ENCODE measurements around the gene WASL. TPM values are rescaled to one million over a fixed set of nuclear protein-coding genes. Genes with fewer than 3 reads are reported as not detected.

WASL gene
- total RNA-seq, 1 experiment from 2014 or later = 42.3 TPM

DNA sequence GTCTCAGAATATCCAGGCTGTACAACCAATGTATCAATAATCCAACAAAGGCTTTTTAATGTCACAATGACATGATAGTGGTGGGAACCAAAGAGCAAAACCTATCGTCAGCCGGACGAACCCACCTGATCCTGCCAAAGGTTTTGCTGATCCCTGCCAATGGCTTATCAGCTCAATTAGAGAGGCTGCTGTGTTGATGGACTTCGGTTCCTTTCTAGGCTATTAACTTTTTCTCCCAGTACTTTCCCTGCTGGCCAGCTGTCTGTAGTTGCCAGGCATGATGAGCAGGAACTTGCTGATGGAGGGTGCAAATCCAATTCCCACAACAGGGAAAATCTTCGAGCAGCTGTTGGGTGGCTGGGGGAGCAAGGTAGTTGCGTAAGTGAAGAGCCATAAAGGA is 90.8 kb downstream of the WASL start:
- Histone ChIP-seq H3K4me3 (ENCODE audit: low read depth, low read length) (no peak overlapping the region), H3K27me3 (replicated peaks; ENCODE audit: control insufficient read depth, insufficient read depth, low read length) (no peaks in the 10 kb centered on the region), H3K4me1 (0 out of 2 replicates have a peak, but pooled peaks cover 6% of the 10 kb centered on the region), H3K36me3 (ENCODE audit: control insufficient read depth, insufficient read depth, low read length) (no peaks in the 10 kb centered on the region), H3K9me3 (no peaks in the 10 kb centered on the region)
- DNase-seq = no peak
- CTCF ChIA-PET = no interaction called here
- TF ChIP-seq, protein P1, sequence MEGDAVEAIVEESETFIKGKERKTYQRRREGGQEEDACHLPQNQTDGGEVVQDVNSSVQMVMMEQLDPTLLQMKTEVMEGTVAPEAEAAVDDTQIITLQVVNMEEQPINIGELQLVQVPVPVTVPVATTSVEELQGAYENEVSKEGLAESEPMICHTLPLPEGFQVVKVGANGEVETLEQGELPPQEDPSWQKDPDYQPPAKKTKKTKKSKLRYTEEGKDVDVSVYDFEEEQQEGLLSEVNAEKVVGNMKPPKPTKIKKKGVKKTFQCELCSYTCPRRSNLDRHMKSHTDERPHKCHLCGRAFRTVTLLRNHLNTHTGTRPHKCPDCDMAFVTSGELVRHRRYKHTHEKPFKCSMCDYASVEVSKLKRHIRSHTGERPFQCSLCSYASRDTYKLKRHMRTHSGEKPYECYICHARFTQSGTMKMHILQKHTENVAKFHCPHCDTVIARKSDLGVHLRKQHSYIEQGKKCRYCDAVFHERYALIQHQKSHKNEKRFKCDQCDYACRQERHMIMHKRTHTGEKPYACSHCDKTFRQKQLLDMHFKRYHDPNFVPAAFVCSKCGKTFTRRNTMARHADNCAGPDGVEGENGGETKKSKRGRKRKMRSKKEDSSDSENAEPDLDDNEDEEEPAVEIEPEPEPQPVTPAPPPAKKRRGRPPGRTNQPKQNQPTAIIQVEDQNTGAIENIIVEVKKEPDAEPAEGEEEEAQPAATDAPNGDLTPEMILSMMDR (IDR thresholded peaks at IDR 0.05; ENCODE audit: insufficient read depth in 1 of 2, low read depth in 1 of 2, low read length in 1 of 2, severe bottlenecking in 1 of 2, unreplicated experiment in 1 of 2) = no peak
- intact Hi-C loops (cut with micrococcal nuclease; ENCODE audit: unreplicated experiment) = loop anchor here (2.0 kb wide), 1 partner anchor 17 kb away; no protein-coding TSS in a partner anchor
- H3K4me3 Mint-ChIP-seq (ENCODE audit: unreplicated experiment) = no peak overlapping the region
- no peak overlapping the region for H3K27ac Mint-ChIP-seq (ENCODE audit: unreplicated experiment)
- POLR2A ChIA-PET = no interaction called here
- H3K27me3 Mint-ChIP-seq (ENCODE audit: insufficient read depth, unreplicated experiment) = no peaks in the 10 kb centered on the region
- BruUV-seq (replicated peaks) = no TSS peak
- H3K36me3 Mint-ChIP-seq (ENCODE audit: insufficient read depth, unreplicated experiment) = no peaks in the 10 kb centered on the region
- H3K4me1 Mint-ChIP-seq (ENCODE audit: low read depth, unreplicated experiment) = peaks cover 10% of the 10 kb centered on the region
- H3K9me3 Mint-ChIP-seq (ENCODE audit: unreplicated experiment) = no peaks in the 10 kb centered on the region

DNA sequence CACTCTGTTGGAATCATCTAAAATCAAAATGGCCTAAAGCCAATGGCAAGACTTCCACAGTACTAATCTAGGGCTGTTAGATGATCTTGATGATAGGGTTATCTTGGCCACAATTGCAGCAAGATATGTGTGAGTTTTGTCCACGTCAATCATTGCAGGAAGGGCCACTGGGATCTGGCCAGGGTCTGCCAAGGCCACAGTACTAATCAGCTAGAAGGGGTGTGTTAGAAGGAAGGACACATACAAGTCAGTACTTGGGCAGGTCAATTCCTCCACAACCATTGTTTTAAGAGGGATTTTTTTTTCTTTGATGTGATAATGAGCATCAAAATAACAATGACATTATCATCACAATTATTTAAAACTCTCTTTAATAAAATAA is 91.5 kb downstream of the WASL start:
- Histone ChIP-seq H3K4me3 (ENCODE audit: low read depth, low read length) (no peak overlapping the region), H3K27me3 (replicated peaks; ENCODE audit: control insufficient read depth, insufficient read depth, low read length) (no peaks in the 10 kb centered on the region), H3K4me1 (0 out of 2 replicates have a peak, but pooled peaks cover 6% of the 10 kb centered on the region), H3K9me3 (no peaks in the 10 kb centered on the region), H3K36me3 (ENCODE audit: control insufficient read depth, insufficient read depth, low read length) (no peaks in the 10 kb centered on the region)
- Mint-ChIP-seq H3K27ac (ENCODE audit: unreplicated experiment) (no peak overlapping the region), H3K9me3 (ENCODE audit: unreplicated experiment) (no peaks in the 10 kb centered on the region), H3K27me3 (ENCODE audit: insufficient read depth, unreplicated experiment) (no peaks in the 10 kb centered on the region), H3K4me3 (ENCODE audit: unreplicated experiment) (no peak overlapping the region), H3K36me3 (ENCODE audit: insufficient read depth, unreplicated experiment) (no peaks in the 10 kb centered on the region), H3K4me1 (ENCODE audit: low read depth, unreplicated experiment) (peaks cover 10% of the 10 kb centered on the region)
- no peak for DNase-seq
- no TSS peak for BruUV-seq (replicated peaks)
- ChIA-PET CTCF (no interaction called here), POLR2A (no interaction called here)
- intact Hi-C loops (cut with micrococcal nuclease; ENCODE audit: unreplicated experiment) = no loop called here
- TF ChIP-seq, protein P1 (IDR thresholded peaks at IDR 0.05; ENCODE audit: insufficient read depth in 1 of 2, low read depth in 1 of 2, low read length in 1 of 2, severe bottlenecking in 1 of 2, unreplicated experiment in 1 of 2) = no peak

DNA sequence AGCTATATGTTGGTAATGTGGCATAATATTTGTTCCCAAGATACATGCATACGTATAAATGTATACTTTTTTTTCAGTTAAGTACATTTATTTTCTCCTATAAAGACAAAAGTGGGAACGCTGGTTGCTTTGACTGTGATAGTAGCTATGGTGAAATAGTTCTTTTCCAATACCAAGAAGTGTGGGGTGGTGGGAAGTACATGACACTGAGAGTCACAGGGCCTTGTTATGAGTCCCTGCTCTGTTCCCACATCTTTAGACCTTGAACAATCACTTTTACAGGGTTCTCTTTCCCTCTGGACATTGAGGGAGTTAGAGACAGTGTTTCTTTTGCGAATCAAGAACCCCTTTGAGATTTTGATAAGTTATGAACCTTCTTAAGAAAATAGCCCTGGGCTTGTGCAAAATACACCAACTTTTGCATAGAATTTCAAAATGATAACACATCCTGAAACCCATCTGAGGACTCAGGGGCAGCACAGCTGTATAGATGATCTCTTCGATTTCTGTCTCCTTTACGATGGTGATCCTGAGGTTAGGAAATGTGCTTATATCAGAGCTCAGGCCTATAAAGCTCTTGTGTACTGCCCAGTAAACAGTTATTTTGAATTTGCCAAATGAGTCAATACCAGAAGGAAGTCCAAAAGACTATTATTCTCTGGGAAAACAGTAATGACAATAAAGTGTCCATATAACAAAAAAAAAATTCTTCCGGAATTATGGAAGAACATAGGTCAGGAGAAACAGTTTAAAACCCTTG is 92.1 kb downstream of the WASL start:
- H3K9me3 Mint-ChIP-seq (ENCODE audit: unreplicated experiment) = no peaks in the 10 kb centered on the region
- peaks cover 10% of the 10 kb centered on the region for H3K4me1 Mint-ChIP-seq (ENCODE audit: low read depth, unreplicated experiment)
- Histone ChIP-seq H3K36me3 (ENCODE audit: control insufficient read depth, insufficient read depth, low read length) (no peaks in the 10 kb centered on the region), H3K4me1 (0 out of 2 replicates have a peak, but pooled peaks cover 6% of the 10 kb centered on the region), H3K4me3 (ENCODE audit: low read depth, low read length) (no peak overlapping the region), H3K9me3 (no peaks in the 10 kb centered on the region), H3K27me3 (replicated peaks; ENCODE audit: control insufficient read depth, insufficient read depth, low read length) (no peaks in the 10 kb centered on the region)
- intact Hi-C loops (cut with micrococcal nuclease; ENCODE audit: unreplicated experiment) = no loop called here
- no peaks in the 10 kb centered on the region for H3K27me3 Mint-ChIP-seq (ENCODE audit: insufficient read depth, unreplicated experiment)
- ChIA-PET CTCF (no interaction called here), POLR2A (no interaction called here)
- TF ChIP-seq, protein P1 (IDR thresholded peaks at IDR 0.05; ENCODE audit: insufficient read depth in 1 of 2, low read depth in 1 of 2, low read length in 1 of 2, severe bottlenecking in 1 of 2, unreplicated experiment in 1 of 2) = no peak
- no TSS peak for BruUV-seq (replicated peaks)
- no peaks in the 10 kb centered on the region for H3K36me3 Mint-ChIP-seq (ENCODE audit: insufficient read depth, unreplicated experiment)
- no peak for DNase-seq
- H3K4me3 Mint-ChIP-seq (ENCODE audit: unreplicated experiment) = no peak overlapping the region
- no peak overlapping the region for H3K27ac Mint-ChIP-seq (ENCODE audit: unreplicated experiment)
